ENCODE results near the gene BARX1. TPM values are rescaled to one million over a fixed set of nuclear protein-coding genes. Genes with fewer than 3 reads are reported as not detected.

Gene BARX1
- total and polyA plus RNA-seq, 9 of the 15 experiments (the other 6 are each of a cell fraction or from before 2014, with no cell fraction given) = 0.11 to 0.14 TPM; not detected in 7

DNA sequence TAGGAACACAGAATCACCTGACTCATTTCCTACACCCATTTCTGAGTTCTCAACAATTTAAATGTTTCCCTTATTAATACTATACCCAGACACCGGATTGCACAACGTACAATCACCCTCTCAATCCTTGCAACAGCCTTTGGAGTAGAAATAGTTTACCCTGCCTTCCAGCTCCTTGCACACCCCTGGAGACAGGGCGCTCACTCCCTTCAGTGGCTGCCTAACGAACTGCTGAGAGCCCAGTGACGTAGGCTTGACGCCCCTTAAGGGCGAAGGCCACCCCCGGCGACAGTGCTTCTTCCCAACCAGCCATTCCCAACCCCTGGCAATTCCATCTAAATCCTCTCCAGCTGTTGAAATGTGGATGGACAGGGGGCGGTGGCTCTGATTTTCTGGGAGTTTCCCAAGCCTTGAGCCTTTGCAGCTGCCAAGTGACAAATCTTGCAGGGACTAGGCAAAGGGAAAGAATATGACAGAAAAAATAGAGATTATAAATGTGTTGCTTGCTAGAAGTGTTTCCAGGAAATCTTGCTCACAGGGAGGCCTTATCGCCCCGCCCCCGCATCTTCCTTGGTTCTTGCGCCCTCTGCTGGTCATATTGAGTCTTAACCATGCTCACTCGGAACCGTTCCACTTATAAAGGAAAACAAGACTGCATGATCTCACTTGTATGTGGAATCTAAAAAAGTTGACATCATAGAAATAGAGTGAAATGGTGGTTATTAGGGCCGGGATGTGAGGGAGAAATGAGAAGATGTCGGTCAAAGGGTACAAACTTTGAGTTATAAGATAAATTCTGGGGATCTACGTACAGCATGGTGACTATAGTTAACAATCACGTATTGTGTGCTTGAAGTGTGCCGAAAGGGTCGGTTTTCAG is 7.6 kb upstream of the BARX1 start (continued):
- TF ChIP-seq HDGF (IDR thresholded peaks at IDR 0.05) = no peak
- TF ChIP-seq SMAD4 (CRISPR knock-in tag; conservative IDR thresholded peaks at IDR 0.05) = no peak
- TF ChIP-seq SOX6 (IDR thresholded peaks at IDR 0.05) = peak; percentile 45; the same call in 1 of the 2 replicates
- TF ChIP-seq, protein P1, sequence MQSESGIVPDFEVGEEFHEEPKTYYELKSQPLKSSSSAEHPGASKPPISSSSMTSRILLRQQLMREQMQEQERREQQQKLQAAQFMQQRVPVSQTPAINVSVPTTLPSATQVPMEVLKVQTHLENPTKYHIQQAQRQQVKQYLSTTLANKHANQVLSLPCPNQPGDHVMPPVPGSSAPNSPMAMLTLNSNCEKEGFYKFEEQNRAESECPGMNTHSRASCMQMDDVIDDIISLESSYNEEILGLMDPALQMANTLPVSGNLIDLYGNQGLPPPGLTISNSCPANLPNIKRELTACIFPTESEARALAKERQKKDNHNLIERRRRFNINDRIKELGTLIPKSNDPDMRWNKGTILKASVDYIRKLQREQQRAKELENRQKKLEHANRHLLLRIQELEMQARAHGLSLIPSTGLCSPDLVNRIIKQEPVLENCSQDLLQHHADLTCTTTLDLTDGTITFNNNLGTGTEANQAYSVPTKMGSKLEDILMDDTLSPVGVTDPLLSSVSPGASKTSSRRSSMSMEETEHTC (IDR thresholded peaks at IDR 0.05) = no peak
- TF ChIP-seq ZNF695 (CRISPR knock-in tag; IDR thresholded peaks at IDR 0.05) = no peak
- no peak for TF ChIP-seq CBFA2T2 (conservative IDR thresholded peaks at IDR 0.05)
- no peak for TF ChIP-seq ZEB2 (IDR thresholded peaks at IDR 0.05)
- TF ChIP-seq, protein P2, sequence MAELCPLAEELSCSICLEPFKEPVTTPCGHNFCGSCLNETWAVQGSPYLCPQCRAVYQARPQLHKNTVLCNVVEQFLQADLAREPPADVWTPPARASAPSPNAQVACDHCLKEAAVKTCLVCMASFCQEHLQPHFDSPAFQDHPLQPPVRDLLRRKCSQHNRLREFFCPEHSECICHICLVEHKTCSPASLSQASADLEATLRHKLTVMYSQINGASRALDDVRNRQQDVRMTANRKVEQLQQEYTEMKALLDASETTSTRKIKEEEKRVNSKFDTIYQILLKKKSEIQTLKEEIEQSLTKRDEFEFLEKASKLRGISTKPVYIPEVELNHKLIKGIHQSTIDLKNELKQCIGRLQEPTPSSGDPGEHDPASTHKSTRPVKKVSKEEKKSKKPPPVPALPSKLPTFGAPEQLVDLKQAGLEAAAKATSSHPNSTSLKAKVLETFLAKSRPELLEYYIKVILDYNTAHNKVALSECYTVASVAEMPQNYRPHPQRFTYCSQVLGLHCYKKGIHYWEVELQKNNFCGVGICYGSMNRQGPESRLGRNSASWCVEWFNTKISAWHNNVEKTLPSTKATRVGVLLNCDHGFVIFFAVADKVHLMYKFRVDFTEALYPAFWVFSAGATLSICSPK (IDR thresholded peaks at IDR 0.05; ENCODE audit: borderline replicate concordance) = no peak
- no peak for TF ChIP-seq CCNT2 (IDR thresholded peaks at IDR 0.05; ENCODE audit: borderline replicate concordance, extremely low read depth, insufficient read length, low read depth, low read length)
- TF ChIP-seq, protein P3, sequence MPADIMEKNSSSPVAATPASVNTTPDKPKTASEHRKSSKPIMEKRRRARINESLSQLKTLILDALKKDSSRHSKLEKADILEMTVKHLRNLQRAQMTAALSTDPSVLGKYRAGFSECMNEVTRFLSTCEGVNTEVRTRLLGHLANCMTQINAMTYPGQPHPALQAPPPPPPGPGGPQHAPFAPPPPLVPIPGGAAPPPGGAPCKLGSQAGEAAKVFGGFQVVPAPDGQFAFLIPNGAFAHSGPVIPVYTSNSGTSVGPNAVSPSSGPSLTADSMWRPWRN (IDR thresholded peaks at IDR 0.05; ENCODE audit: low read depth) = no peak
- TF ChIP-seq CEBPG (CRISPR knock-in tag; IDR thresholded peaks at IDR 0.05) = no peak
- 0 out of 4 replicates have a peak, but pooled peaks have one; percentile 15 to 41 for TF ChIP-seq CEBPG (tag; conservative IDR thresholded peaks at IDR 0.05 in 1 of 2, IDR thresholded peaks at IDR 0.05 in 1 of 2)
- TF ChIP-seq ZNF282 (CRISPR knock-in tag; IDR thresholded peaks at IDR 0.05) = no peak
- TF ChIP-seq, protein P4, sequence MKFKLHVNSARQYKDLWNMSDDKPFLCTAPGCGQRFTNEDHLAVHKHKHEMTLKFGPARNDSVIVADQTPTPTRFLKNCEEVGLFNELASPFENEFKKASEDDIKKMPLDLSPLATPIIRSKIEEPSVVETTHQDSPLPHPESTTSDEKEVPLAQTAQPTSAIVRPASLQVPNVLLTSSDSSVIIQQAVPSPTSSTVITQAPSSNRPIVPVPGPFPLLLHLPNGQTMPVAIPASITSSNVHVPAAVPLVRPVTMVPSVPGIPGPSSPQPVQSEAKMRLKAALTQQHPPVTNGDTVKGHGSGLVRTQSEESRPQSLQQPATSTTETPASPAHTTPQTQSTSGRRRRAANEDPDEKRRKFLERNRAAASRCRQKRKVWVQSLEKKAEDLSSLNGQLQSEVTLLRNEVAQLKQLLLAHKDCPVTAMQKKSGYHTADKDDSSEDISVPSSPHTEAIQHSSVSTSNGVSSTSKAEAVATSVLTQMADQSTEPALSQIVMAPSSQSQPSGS (CRISPR knock-in tag; IDR thresholded peaks at IDR 0.05) = no peak
- TF ChIP-seq EGR1 (conservative IDR thresholded peaks at IDR 0.05) = peak; percentile 96
